DND-41 (cell line): Measurements from ENCODE around the gene BMERB1.

Experiments
- ATAC-seq: fragments of 200-7000 bp; cut with Tn5 transposase; 3 replicates; pipeline ENCODE4 v1.9.1; 2021; ENCODE audit warnings: low read depth; ENCODE audit not compliant: insufficient read depth
- DNase-seq: peaks from one replicate; pipeline ENCODE4 v3.0.0-alpha.2; 2020
- H2AFZ ChIP-seq: 2 replicates; pipeline ENCODE4 v1.6.0; 2012; ENCODE audit warnings: low read depth, low read length
- H3K27ac ChIP-seq: 2 replicates; pipeline ENCODE4 v1.5.1; 2012; ENCODE audit warnings: low read length, inconsistent platforms
- H3K27me3 ChIP-seq: fragments of 200-600 bp; sonication (generic); 2 replicates; pipeline ENCODE4 v1.6.0; 2012; ENCODE audit warnings: low read length, mild to moderate bottlenecking, inconsistent platforms; ENCODE audit not compliant: insufficient read depth, poor library complexity
- H3K36me3 ChIP-seq: 2 replicates; pipeline ENCODE4 v1.5.1; 2012; ENCODE audit warnings: low read length, inconsistent platforms; ENCODE audit not compliant: insufficient read depth
- H3K4me1 ChIP-seq: 2 replicates; pipeline ENCODE4 v1.5.1; 2012; ENCODE audit warnings: mild to moderate bottlenecking, low read length; ENCODE audit not compliant: insufficient read depth
- H3K4me2 ChIP-seq: 2 replicates; pipeline ENCODE4 v1.6.0; 2012; ENCODE audit warnings: mild to moderate bottlenecking, moderate library complexity, low read length, inconsistent platforms; ENCODE audit not compliant: insufficient read depth
- H3K4me3 ChIP-seq, 2 experiments: fragments of 200-600 bp in 1 of 2; shearing (Covaris generic) in 1 of 2; 2 replicates each; pipeline ENCODE4 v1.5.1; 2012 to 2016; ENCODE audit warnings: inconsistent platforms in 2 of 2, low read length in 2 of 2, mild to moderate bottlenecking in 2 of 2, low read depth in 1 of 2, moderate library complexity in 1 of 2
- H3K79me2 ChIP-seq: 2 replicates; pipeline ENCODE4 v1.6.0; 2012; ENCODE audit warnings: low read length, inconsistent platforms; ENCODE audit not compliant: insufficient read depth
- H3K9ac ChIP-seq: 2 replicates; pipeline ENCODE4 v1.6.0; 2012; ENCODE audit warnings: low read depth, mild to moderate bottlenecking, inconsistent platforms, low read length, moderate library complexity
- H3K9me3 ChIP-seq: 2 replicates; pipeline ENCODE4 v1.5.1; 2012; ENCODE audit warnings: low read length, moderate library complexity, mild to moderate bottlenecking, inconsistent platforms; ENCODE audit not compliant: insufficient read depth, severe bottlenecking
- H4K20me1 ChIP-seq: 2 replicates; pipeline ENCODE4 v1.6.0; 2012; ENCODE audit warnings: low read length; ENCODE audit not compliant: insufficient read depth
- CTCF ChIP-seq: IDR thresholded peaks from 2 replicates; pipeline ENCODE4 v1.5.1; 2012; ENCODE audit warnings: borderline replicate concordance, low read length, moderate library complexity, mild to moderate bottlenecking; ENCODE audit not compliant: poor library complexity, severe bottlenecking; ENCODE audit errors: extremely low read depth
- EZH2 ChIP-seq: IDR thresholded peaks from 3 replicates; pipeline ENCODE4 v1.6.1; 2012; ENCODE audit warnings: borderline replicate concordance, low read depth, mild to moderate bottlenecking, moderate library complexity, low read length, inconsistent platforms; ENCODE audit not compliant: severe bottlenecking

Gene BMERB1

GRCh38 chr16:15517743-15518377 is 83.5 kb downstream of the BMERB1 start:
- Histone ChIP-seq H3K9ac (no peak overlapping the region), H3K4me1 (no peaks in the 10 kb centered on the region), H4K20me1 (no peaks in the 10 kb centered on the region), H3K79me2 (no peaks in the 10 kb centered on the region), H3K4me2 (no peak overlapping the region), H3K27me3 (no peaks in the 10 kb centered on the region), H3K4me3 (no peak overlapping the region), H3K27ac (no peak overlapping the region), H3K9me3 (no peaks in the 10 kb centered on the region), H3K36me3 (no peaks in the 10 kb centered on the region), H2AFZ (no peak overlapping the region)
- ATAC-seq (no peak), DNase-seq (no peak)
- TF ChIP-seq EZH2 (no peak), CTCF (no peak)

DNA sequence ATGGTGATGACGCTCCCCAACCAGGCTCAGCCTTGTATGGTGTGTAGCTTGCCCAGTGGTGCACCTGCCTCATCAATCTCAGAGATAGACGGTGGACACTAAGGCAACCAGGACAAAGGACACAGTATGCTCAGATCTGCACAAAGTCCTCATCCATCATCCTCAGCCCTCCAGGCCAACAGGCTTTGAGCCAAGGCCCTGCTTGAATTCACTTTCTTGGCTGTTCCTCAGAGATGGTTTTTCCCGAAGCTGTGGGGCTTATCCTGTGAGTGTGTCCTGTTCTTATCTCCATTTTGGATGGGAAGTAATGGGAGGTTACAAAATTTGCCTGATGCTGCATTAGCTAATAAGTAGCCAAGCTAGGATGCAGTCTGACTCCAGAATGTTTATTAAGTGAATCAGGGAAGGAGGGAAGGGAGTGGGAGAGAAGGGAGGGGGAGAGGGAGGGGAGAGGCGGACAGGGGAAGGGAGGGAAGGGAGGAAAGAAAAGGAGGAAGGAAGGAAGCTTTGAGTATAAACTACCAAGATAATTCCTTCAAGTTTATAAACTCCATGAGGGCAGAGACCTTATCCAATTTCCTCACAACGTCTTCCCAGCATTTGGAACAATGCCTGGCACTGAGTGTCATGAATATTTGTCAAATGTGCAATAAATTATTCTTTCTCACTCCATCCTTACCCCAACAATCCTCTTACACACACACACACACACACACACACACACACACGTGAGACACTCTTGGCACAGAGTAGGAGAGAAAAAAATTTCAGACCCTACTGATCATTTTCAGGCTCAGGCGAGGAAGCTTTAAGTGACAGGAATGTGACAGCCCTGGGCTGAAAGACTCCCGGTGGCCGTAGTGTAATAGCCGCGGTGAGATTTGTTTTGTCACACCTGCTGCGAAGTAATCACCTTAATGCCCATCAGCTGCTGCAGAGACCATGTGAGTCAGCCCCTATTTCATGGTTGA is 84.3 kb downstream of the BMERB1 start:
- H3K27ac ChIP-seq: no peak overlapping the region
- H3K4me2 ChIP-seq: no peak overlapping the region
- H3K79me2 ChIP-seq: no peaks in the 10 kb centered on the region
- TF ChIP-seq EZH2: no peak
- no peak for TF ChIP-seq CTCF
- DNase-seq (no peak), ATAC-seq (no peak)
- H3K9me3 ChIP-seq: no peaks in the 10 kb centered on the region
- H3K36me3 ChIP-seq: no peaks in the 10 kb centered on the region
- H2AFZ ChIP-seq: no peak overlapping the region
- H3K4me3 ChIP-seq: no peak overlapping the region
- H3K27me3 ChIP-seq: no peaks in the 10 kb centered on the region
- no peaks in the 10 kb centered on the region; the same call in 1 of the 2 replicates for H4K20me1 ChIP-seq
- no peaks in the 10 kb centered on the region for H3K4me1 ChIP-seq
- H3K9ac ChIP-seq: no peak overlapping the region

DNA sequence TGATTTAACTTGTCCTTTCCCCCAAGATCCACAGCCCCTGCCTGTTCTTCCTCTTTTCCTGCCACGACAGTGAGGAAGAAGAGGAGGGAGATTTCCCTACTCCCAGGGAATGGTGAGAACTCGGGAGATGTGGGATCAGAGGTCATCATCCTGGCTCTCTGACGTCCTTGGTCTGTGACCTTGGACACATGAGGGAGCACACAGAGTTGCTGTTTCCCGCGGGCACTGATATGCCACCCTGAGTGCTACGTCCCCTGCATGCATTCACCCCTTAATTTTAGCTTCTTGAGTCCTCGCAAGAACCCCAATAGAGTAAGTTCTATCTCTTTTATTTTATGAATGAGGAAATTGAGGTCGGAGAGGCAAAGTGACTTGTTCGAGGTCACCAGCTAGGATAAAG is 85.4 kb downstream of the BMERB1 start:
- no peaks in the 10 kb centered on the region; the same call in 1 of the 2 replicates for H4K20me1 ChIP-seq
- ATAC-seq: no peak
- DNase-seq: no peak
- no peak overlapping the region for H3K9ac ChIP-seq
- H3K4me3 ChIP-seq: no peak overlapping the region
- no peaks in the 10 kb centered on the region for H3K79me2 ChIP-seq
- H2AFZ ChIP-seq: no peak overlapping the region
- no peak overlapping the region for H3K27ac ChIP-seq
- no peaks in the 10 kb centered on the region for H3K36me3 ChIP-seq
- no peaks in the 10 kb centered on the region for H3K27me3 ChIP-seq
- H3K9me3 ChIP-seq: no peaks in the 10 kb centered on the region
- H3K4me2 ChIP-seq: no peak overlapping the region
- no peaks in the 10 kb centered on the region for H3K4me1 ChIP-seq
- TF ChIP-seq EZH2 (no peak), CTCF (no peak)
